PC-9 (cell line): ENCODE measurements around the gene NT5M. TPM values are rescaled to one million over a fixed set of nuclear protein-coding genes. Genes with fewer than 3 reads are reported as not detected.

ENCODE experiments used
- BruUV-seq: library from RNA; stranded (reverse); fragments of 400-500 nt; replicated peaks from 2 replicates; lab custom pipeline; 2021; lab: Mats Ljungman, UMichigan
- CTCF ChIA-PET: fragments of 300-600 bp; sonication (Branson Sonifier 250); formaldehyde crosslinking; loops from one replicate; lab custom pipeline; 2022; ENCODE audit warnings: antibody characterized with exemption; lab: Charles Lee
- POLR2A ChIA-PET: fragments of 300-600 bp; sonication (Branson Sonifier 250); formaldehyde crosslinking; loops from one replicate; lab custom pipeline; 2022; ENCODE audit warnings: antibody characterized with exemption; ENCODE audit not compliant: unreplicated experiment; lab: Charles Lee
- DNase-seq, 2 experiments: peaks; one replicate each; pipeline versions ENCODE4 v3.0.0 to v3.0.0-alpha.2; 2015 to 2022; ENCODE audit warnings: mixed read lengths in 1 of 2
- H2AFZ ChIP-seq: fragments of 200-600 bp; sonication (generic); 2 replicates; pipeline ENCODE4 v1.8.1; 2017; ENCODE audit warnings: antibody characterized with exemption
- H3F3A ChIP-seq: fragments of 200-600 bp; sonication (generic); 2 replicates; pipeline ENCODE4 v1.8.1; 2017; ENCODE audit warnings: antibody characterized with exemption, mild to moderate bottlenecking, low read depth; ENCODE audit not compliant: insufficient read depth
- H3K27ac ChIP-seq: fragments of 200-600 bp; sonication (generic); 2 replicates; pipeline ENCODE4 v1.6.1; 2016; ENCODE audit warnings: mixed run types
- H3K27me3 ChIP-seq: fragments of 200-600 bp; sonication (generic); 2 replicates; pipeline ENCODE4 v1.6.1; 2016; ENCODE audit warnings: low read depth, mixed run types; ENCODE audit not compliant: insufficient read depth
- H3K36me3 ChIP-seq: fragments of 200-600 bp; sonication (generic); 2 replicates; pipeline ENCODE4 v1.6.1; 2016; ENCODE audit warnings: low read depth, mixed run types
- H3K4me1 ChIP-seq: fragments of 200-600 bp; sonication (generic); replicated peaks from 2 replicates; pipeline ENCODE4 v1.6.1; 2016; ENCODE audit warnings: mixed run types; ENCODE audit not compliant: insufficient read depth
- H3K4me2 ChIP-seq: fragments of 200-600 bp; sonication (generic); 2 replicates; pipeline ENCODE4 v1.6.1; 2017; ENCODE audit warnings: mixed run types
- H3K4me3 ChIP-seq: fragments of 200-600 bp; sonication (generic); 2 replicates; pipeline ENCODE4 v1.6.1; 2016; ENCODE audit warnings: mixed run types
- H3K79me2 ChIP-seq: fragments of 200-600 bp; sonication (generic); 2 replicates; pipeline ENCODE4 v1.6.1; 2017; ENCODE audit warnings: low read depth, mixed run types
- H3K9me2 ChIP-seq: fragments of 200-600 bp; sonication (generic); 2 replicates; pipeline ENCODE4 v1.8.1; 2017; ENCODE audit warnings: mild to moderate bottlenecking; ENCODE audit not compliant: insufficient read depth
- H3K9me3 ChIP-seq: fragments of 200-600 bp; sonication (generic); 2 replicates; pipeline ENCODE4 v1.8.1; 2016; ENCODE audit warnings: low read depth; ENCODE audit not compliant: insufficient read depth
- H4K20me1 ChIP-seq: fragments of 200-600 bp; sonication (generic); 2 replicates; pipeline ENCODE4 v1.8.1; 2017; ENCODE audit not compliant: insufficient read depth
- EZH2 ChIP-seq: fragments of 200-600 bp; sonication (generic); IDR thresholded peaks from 2 replicates; pipeline ENCODE4 v1.8.0; 2017; ENCODE audit warnings: antibody characterized with exemption, low read depth
- intact Hi-C: fragments of 100-400 bp; cut with micrococcal nuclease; formaldehyde crosslinking; loops from one replicate; pipeline ENCODE4 v1.10.0; 2022; ENCODE audit not compliant: unreplicated experiment
- total RNA-seq: library from RNA; stranded (reverse); gene quantifications from 2 replicates; pipeline ENCODE4 v1.2.3, GENCODE V29; 2021
- TF ChIP-seq, protein P1 (sequence below): fragments of 200-600 bp; sonication (generic); conservative IDR thresholded peaks from 2 replicates; pipeline ENCODE4 v1.6.1; 2017; ENCODE audit warnings: mixed run types, antibody characterized with exemption, mild to moderate bottlenecking, moderate library complexity

NT5M gene
- total RNA-seq, 1 experiment from 2014 or later = 6.2 TPM

DNA sequence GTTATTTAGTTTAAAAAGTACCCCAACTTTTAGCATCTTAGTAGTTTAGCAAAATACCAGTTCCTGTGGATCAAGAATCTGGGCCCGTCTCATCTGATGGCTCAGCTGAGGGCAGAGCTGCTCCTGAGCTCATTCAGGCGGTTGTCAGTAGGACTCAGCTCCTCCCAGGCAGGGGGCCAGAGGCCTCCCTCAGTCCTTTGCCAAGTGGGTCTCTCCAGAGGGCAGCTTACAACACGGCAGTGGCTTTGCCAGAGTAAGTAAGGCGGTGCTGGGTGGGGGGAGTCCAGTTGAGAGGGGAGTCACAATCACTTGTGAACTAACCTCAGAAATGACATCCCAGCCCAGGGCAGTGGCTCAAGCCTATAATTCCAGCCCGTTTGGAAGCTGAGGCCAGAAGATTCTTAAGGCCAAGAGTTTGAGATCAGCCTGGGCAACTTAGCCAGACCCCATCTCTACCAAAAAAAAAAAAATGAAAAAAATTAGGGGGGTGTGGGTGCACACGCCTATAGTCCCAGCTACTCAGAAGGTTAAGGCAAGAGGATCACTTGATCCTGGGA lies 92.2 kb downstream of the NT5M start:
- H2AFZ ChIP-seq = no peak overlapping the region
- no peak for DNase-seq
- H3K79me2 ChIP-seq = no peaks in the 10 kb centered on the region
- H3K4me2 ChIP-seq = no peak overlapping the region
- H3K9me3 ChIP-seq = no peaks in the 10 kb centered on the region
- H4K20me1 ChIP-seq = no peaks in the 10 kb centered on the region
- no peak overlapping the region for H3K4me3 ChIP-seq
- H3K9me2 ChIP-seq = no peaks in the 10 kb centered on the region
- TF ChIP-seq, protein P1, sequence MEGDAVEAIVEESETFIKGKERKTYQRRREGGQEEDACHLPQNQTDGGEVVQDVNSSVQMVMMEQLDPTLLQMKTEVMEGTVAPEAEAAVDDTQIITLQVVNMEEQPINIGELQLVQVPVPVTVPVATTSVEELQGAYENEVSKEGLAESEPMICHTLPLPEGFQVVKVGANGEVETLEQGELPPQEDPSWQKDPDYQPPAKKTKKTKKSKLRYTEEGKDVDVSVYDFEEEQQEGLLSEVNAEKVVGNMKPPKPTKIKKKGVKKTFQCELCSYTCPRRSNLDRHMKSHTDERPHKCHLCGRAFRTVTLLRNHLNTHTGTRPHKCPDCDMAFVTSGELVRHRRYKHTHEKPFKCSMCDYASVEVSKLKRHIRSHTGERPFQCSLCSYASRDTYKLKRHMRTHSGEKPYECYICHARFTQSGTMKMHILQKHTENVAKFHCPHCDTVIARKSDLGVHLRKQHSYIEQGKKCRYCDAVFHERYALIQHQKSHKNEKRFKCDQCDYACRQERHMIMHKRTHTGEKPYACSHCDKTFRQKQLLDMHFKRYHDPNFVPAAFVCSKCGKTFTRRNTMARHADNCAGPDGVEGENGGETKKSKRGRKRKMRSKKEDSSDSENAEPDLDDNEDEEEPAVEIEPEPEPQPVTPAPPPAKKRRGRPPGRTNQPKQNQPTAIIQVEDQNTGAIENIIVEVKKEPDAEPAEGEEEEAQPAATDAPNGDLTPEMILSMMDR = no peak
- no peak for TF ChIP-seq EZH2
- peaks cover 35% of the 10 kb centered on the region for H3K27me3 ChIP-seq
- ChIA-PET CTCF (no interaction called here), POLR2A (interaction anchor here (0.8 kb wide), 1 partner anchor 24 kb away, joined by 12 read pairs; no protein-coding TSS in a partner anchor)
- no peaks in the 10 kb centered on the region for H3F3A ChIP-seq
- no peak overlapping the region for H3K27ac ChIP-seq
- intact Hi-C loops = no loop called here
- no peaks in the 10 kb centered on the region for H3K36me3 ChIP-seq
- no TSS peak for BruUV-seq
- H3K4me1 ChIP-seq = no peaks in the 10 kb centered on the region

DNA sequence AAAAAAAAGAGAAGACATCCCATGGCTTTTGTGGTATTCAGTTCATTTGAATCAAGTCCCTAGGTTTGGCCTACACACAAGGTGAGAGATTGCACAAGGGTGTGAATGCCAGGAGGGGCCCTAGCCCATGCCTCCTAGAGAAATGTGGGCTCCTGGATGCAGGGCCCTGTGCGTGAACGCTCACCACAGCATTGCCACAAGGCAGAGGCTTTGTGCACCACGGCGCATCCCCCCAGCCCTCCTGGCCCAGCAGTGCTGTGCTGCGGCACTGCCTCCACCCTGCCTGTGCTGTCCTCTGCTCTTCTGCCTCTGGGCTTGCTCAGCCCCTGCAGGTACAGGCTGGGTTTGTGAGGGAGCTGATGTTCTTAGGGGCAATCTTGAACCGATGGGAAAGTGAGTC lies 92.7 kb downstream of the NT5M start:
- ChIA-PET POLR2A (no interaction called here), CTCF (no interaction called here)
- no peak for DNase-seq
- Histone ChIP-seq H3K4me1 (no peaks in the 10 kb centered on the region), H3F3A (no peaks in the 10 kb centered on the region), H3K79me2 (no peaks in the 10 kb centered on the region), H4K20me1 (no peaks in the 10 kb centered on the region), H3K36me3 (no peaks in the 10 kb centered on the region), H3K9me2 (no peaks in the 10 kb centered on the region), H3K9me3 (no peaks in the 10 kb centered on the region), H3K27ac (no peak overlapping the region), H3K4me2 (no peak overlapping the region), H3K27me3 (peaks cover 40% of the 10 kb centered on the region), H3K4me3 (no peak overlapping the region), H2AFZ (no peak overlapping the region)
- BruUV-seq = no TSS peak
- intact Hi-C loops = no loop called here
- TF ChIP-seq EZH2 = no peak
- TF ChIP-seq, protein P1 = no peak

Other genes with a start within 250 kb of the NT5M start
- 4.1 and 5.0 TPM in 2 replicates for gene PLD6, start 97.0 kb upstream of the NT5M start, total RNA-seq
- gene FLCN, start 66.2 kb upstream of the NT5M start, total RNA-seq = 38.5 and 38.8 TPM in 2 replicates
- 57.7 and 87.6 TPM in 2 replicates for gene COPS3, start 22.1 kb upstream of the NT5M start, total RNA-seq
- 14.6 and 15.8 TPM in 2 replicates for gene MED9, start 173.6 kb downstream of the NT5M start, total RNA-seq
- 1.0 and 1.2 TPM in 2 replicates for gene RASD1, start 193.0 kb downstream of the NT5M start, total RNA-seq